K562 (cell line): ENCODE results near the gene SLC1A5. TPM values are rescaled to one million over a fixed set of nuclear protein-coding genes. Genes with fewer than 3 reads are reported as not detected.
"Not testable (repeated sequence)": the region's sequence is repeated elsewhere in the genome, so short reads cannot be mapped to it uniquely, and the experiment has no call there.

ENCODE experiments used
- ATAC-seq: fragments of 200-7000 bp; cut with Tn5 transposase; 3 replicates; pipeline ENCODE4 v1.9.1; 2020; ENCODE audit warnings: moderate library complexity
- BruUV-seq: library from RNA; stranded (reverse); fragments of 400-500 nt; replicated peaks from 2 replicates; lab custom pipeline; 2021; lab: Mats Ljungman, UMichigan
- CTCF ChIA-PET: fragments of 300-600 bp; formaldehyde crosslinking; extraction: SDS; loops from one replicate; lab custom pipeline; 2021; ENCODE audit warnings: low intra/inter-chr PET ratio; lab: Yijun Ruan, JAX
- POLR2A ChIA-PET: fragments of 300-600, 350-650 bp; sonication (Branson Sonifier 250); formaldehyde crosslinking; extraction: SDS; loops from one replicate; lab custom pipeline; 2021; ENCODE audit warnings: antibody characterized with exemption, inconsistent platforms; lab: Yijun Ruan, JAX
- DNase-seq, 4 experiments: peaks; one replicate each; pipeline versions ENCODE4 v3.0.0 to v3.0.0-alpha.2; 2011 to 2018; ENCODE audit warnings: low spot score in 3 of 4, mixed read lengths in 3 of 4; ENCODE audit errors: extremely low read depth in 1 of 4
- FAIRE-seq: peaks from 2 replicates; lab custom pipeline; 2011; peaks lifted over from hg19 to GRCh38; lab: Jason Lieb, UNC
- H2AFZ ChIP-seq: 2 replicates; pipeline ENCODE4 v1.6.0; 2011; ENCODE audit warnings: low read depth, low read length, control low read depth, inconsistent platforms
- H3K27ac ChIP-seq: fragments of 200-600 bp; 3 replicates; pipeline ENCODE4 v1.8.0; 2011; ENCODE audit warnings: low read depth, mild to moderate bottlenecking, control low read depth, inconsistent platforms, low read length, moderate library complexity, mixed read lengths; ENCODE audit errors: extremely low read depth
- H3K27me3 ChIP-seq, 2 experiments: fragments of 300-600 bp in 1 of 2; 2 replicates in 1 of 2; 3 replicates in 1 of 2; pipeline versions ENCODE4 v1.6.0 to v1.8.0; 2011; ENCODE audit warnings: inconsistent platforms in 2 of 2, low read length in 2 of 2, mild to moderate bottlenecking in 1 of 2, mixed read lengths in 1 of 2, moderate library complexity in 1 of 2; ENCODE audit not compliant: control insufficient read depth in 2 of 2, insufficient read depth in 2 of 2
- H3K36me3 ChIP-seq: fragments of 300-600 bp; 3 replicates; pipeline ENCODE4 v1.8.0; 2011; ENCODE audit warnings: mild to moderate bottlenecking, low read length, inconsistent platforms; ENCODE audit not compliant: control insufficient read depth, insufficient read depth
- H3K4me1 ChIP-seq, 2 experiments: fragments of 200-600 bp in 1 of 2; replicated peaks in 1 of 2; 2 replicates in 1 of 2; 3 replicates in 1 of 2; pipeline versions ENCODE4 v1.5.1 to v1.8.0; 2011; ENCODE audit warnings: inconsistent platforms in 2 of 2, low read length in 2 of 2, mild to moderate bottlenecking in 1 of 2, mixed read lengths in 1 of 2, moderate library complexity in 1 of 2; ENCODE audit not compliant: control insufficient read depth in 2 of 2, insufficient read depth in 2 of 2
- H3K4me2 ChIP-seq: 2 replicates; pipeline ENCODE4 v1.6.1; 2011; ENCODE audit warnings: low read length, control low read depth, inconsistent platforms, mixed read lengths; ENCODE audit not compliant: insufficient read depth
- H3K4me3 ChIP-seq: fragments of 200-600 bp; sonication (generic), shearing (Covaris generic); 2 replicates; pipeline ENCODE4 v1.5.1; 2016; ENCODE audit warnings: control low read depth, inconsistent platforms
- H3K79me2 ChIP-seq: fragments of 200-600 bp; 3 replicates; pipeline ENCODE4 v1.8.0; 2011; ENCODE audit warnings: low read length, inconsistent platforms; ENCODE audit not compliant: control insufficient read depth, insufficient read depth
- H3K9ac ChIP-seq, 2 experiments: 2 replicates each; pipeline versions ENCODE4 v1.6.0 to v1.6.1; 2011; ENCODE audit warnings: low read depth in 2 of 2, low read length in 2 of 2, control low read depth in 1 of 2, inconsistent platforms in 1 of 2, mild to moderate bottlenecking in 1 of 2, mixed read lengths in 1 of 2; ENCODE audit not compliant: insufficient read depth in 1 of 2
- H3K9me1 ChIP-seq: one replicate; pipeline ENCODE4 v1.6.0; 2011; ENCODE audit warnings: inconsistent platforms, mild to moderate bottlenecking, low read length, moderate library complexity; ENCODE audit not compliant: control insufficient read depth, insufficient read depth
- H3K9me3 ChIP-seq: replicated peaks from 2 replicates; pipeline ENCODE4 v1.5.1; 2011; ENCODE audit warnings: low read depth, low read length, inconsistent platforms; ENCODE audit not compliant: control insufficient read depth, insufficient read depth
- H4K20me1 ChIP-seq: replicated peaks from 2 replicates; pipeline ENCODE4 v1.6.1; 2011; ENCODE audit warnings: low read length, inconsistent platforms, mixed read lengths; ENCODE audit not compliant: control insufficient read depth, insufficient read depth
- CAMTA2 ChIP-seq: fragments of 250-450 bp; sonication (Bioruptor Pico); conservative IDR thresholded peaks from 2 replicates; pipeline ENCODE4 v1.5.1; 2022
- DACH1 ChIP-seq: fragments of 450-650 bp; IDR thresholded peaks from 2 replicates; pipeline ENCODE4 v1.6.1; 2018; ENCODE audit not compliant: partially characterized antibody
- WGBS: fragments of 100-300 bp; shearing (Covaris generic); methylation state at CpG from one replicate; pipeline ENCODE4 v1.1.6; 2016; ENCODE audit warnings: low coverage, mixed read lengths; ENCODE audit not compliant: insufficient coverage; ENCODE audit errors: missing lambda C conversion rate; 5-methylcytosine and 5-hydroxymethylcytosine counted together
- in situ Hi-C: fragments of 300-500 bp; cut with MboI; formaldehyde crosslinking; loops from 4 replicates; pipeline ENCODE4 v1.15.0; 2018; ENCODE audit warnings: inconsistent platforms, mixed read lengths
- intact Hi-C: fragments of 100-400 bp; cut with micrococcal nuclease; formaldehyde crosslinking; loops from 2 replicates; pipeline ENCODE4 v1.14.2; 2022
- polyA plus RNA-seq, 8 experiments: library from polyadenylated mRNA; depleted of rRNA in 4 of 8; stranded (reverse) in 5 of 8; unstranded in 3 of 8; fragments of >200 nt; fragmentation: Nextera tagmentation in 2 of 8; fragmentation: Illumina TruSeq in 1 of 8; extraction: Ambion mirVana in 2 of 8; extraction: Trizol in 1 of 8; gene quantifications; 2 replicates each; pipeline versions ENCODE4 v1.2.1 to v1.2.3, GENCODE V29; 2011 to 2014; ENCODE audit warnings: inconsistent platforms in 1 of 8, missing spikeins in 1 of 8
- total RNA-seq, 7 experiments: library from RNA; depleted of rRNA in 6 of 7; stranded (reverse); fragments of >200 nt in 6 of 7; fragmentation: Illumina TruSeq in 2 of 7; extraction: Trizol in 2 of 7; gene quantifications; 2 replicates each; pipeline versions ENCODE4 v1.2.1 to v1.2.3, GENCODE V29; 2011 to 2021; ENCODE audit warnings: low replicate concordance in 1 of 7

SLC1A5 gene
- total and polyA plus RNA-seq, 9 of the 15 experiments (the other 6 are each of a cell fraction or from before 2014, with no cell fraction given) = 31.2 to 417 (median 134) TPM

DNA sequence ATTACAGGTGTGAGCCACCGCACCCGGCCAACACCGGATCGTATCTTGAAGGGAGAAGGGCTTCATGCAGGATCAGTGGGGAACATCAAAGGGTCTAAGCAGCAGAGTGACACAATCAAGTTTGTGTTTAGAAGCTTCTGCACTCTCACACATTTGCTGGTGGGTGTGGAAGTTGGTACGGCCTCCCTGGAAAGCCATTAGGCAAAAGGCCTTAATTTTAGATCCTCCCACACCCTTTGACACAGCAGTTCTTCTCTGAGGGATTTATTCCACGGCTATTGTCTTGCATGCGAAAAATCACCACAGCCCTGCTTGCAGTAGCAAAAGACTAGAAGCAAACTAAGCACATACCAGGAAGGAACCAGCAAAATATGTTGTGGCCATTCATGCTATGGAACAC, 18.3 kb upstream of the SLC1A5 start:
- H3K27ac ChIP-seq = no peak overlapping the region
- no peak for DNase-seq
- H3K27me3 ChIP-seq = no peaks in the 10 kb centered on the region
- no peak overlapping the region for H2AFZ ChIP-seq
- H3K4me2 ChIP-seq = no peak overlapping the region
- no peak overlapping the region for H3K9ac ChIP-seq
- FAIRE-seq = no peak
- no TSS peak for BruUV-seq
- no peaks in the 10 kb centered on the region for H3K36me3 ChIP-seq
- no peaks in the 10 kb centered on the region for H4K20me1 ChIP-seq
- ATAC-seq = no peak
- ChIA-PET POLR2A (interaction anchor here (0.5 to 1.4 kb wide), 5 partner anchors 11 to 200 kb away, joined by 3 to 7 read pairs (median 4); partner anchors contain the start of gene SLC1A5), CTCF (no interaction called here)
- H3K9me3 ChIP-seq = no peaks in the 10 kb centered on the region
- no peak overlapping the region for H3K4me3 ChIP-seq
- H3K4me1 ChIP-seq = peaks cover 5 to 8% of the 10 kb centered on the region in 2 experiments; a peak in 4 of 5 replicates
- TF ChIP-seq CAMTA2 (CRISPR knock-in tag) = no peak
- 70% methylated on average over 7 of the region's 7 CpGs for WGBS
- no peaks in the 10 kb centered on the region for H3K9me1 ChIP-seq
- no peaks in the 10 kb centered on the region for H3K79me2 ChIP-seq
- in situ Hi-C loops = no loop called here
- intact Hi-C loops = no loop called here

DNA sequence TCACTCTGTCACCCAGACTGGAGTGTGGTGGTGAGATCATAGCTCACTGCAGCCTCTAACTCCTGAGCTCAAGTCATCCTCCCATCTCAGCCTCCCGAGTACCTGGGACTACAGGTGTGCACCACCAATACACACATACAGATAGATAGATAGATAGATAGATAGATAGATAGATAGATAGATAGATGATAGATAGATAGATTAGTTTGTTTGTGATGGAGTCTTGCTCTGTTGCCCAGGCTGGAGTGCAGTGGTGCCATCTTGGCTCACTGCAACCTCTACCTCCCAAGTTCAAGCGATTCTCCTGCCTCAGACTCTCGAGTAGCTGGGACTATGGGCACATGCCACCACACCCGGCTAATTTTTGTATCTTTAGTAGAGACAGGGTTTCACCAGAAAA, 16.0 kb upstream of the SLC1A5 start:
- H2AFZ ChIP-seq, H3K79me2 ChIP-seq, H3K4me1 ChIP-seq, H3K27ac ChIP-seq, H3K4me3 ChIP-seq, H3K9ac ChIP-seq, BruUV-seq, in situ Hi-C loops, H4K20me1 ChIP-seq, H3K9me3 ChIP-seq, H3K9me1 ChIP-seq, DNase-seq, H3K27me3 ChIP-seq, H3K36me3 ChIP-seq, H3K4me2 ChIP-seq, intact Hi-C loops, FAIRE-seq, CTCF ChIA-PET, ATAC-seq: not testable (repeated sequence)
- WGBS = 50% methylated on average over 4 of the region's 4 CpGs
- TF ChIP-seq DACH1 = peak; percentile 94
- POLR2A ChIA-PET = interaction anchor here (0.7 to 2.3 kb wide), 6 partner anchors 9 to 83 kb away, joined by 3 to 15 read pairs (median 6); partner anchors contain the start of gene SLC1A5
